ENCODE results near the gene LRMDA.

GRCh38 chr10:76297358-76297757, 865.9 kb downstream of the LRMDA start:
- TF ChIP-seq MAX (IDR thresholded peaks at IDR 0.05) (no peak), EZH2phosphoT487 (IDR thresholded peaks at IDR 0.05; ENCODE audit: borderline replicate concordance) (no peak), CTCF (IDR thresholded peaks at IDR 0.05 in 2 of 3, conservative IDR thresholded peaks at IDR 0.05 in 1 of 3; ENCODE audit: borderline replicate concordance in 1 of 3, insufficient read depth in 1 of 3, low read depth in 2 of 3, low read length in 2 of 3) (no peak), EZH2 (IDR thresholded peaks at IDR 0.05) (no peak), EGR1 (IDR thresholded peaks at IDR 0.05; ENCODE audit: low read depth) (no peak), YY1 (IDR thresholded peaks at IDR 0.05; ENCODE audit: extremely low read depth, insufficient replicate concordance, low read depth, low read length) (no peak), POLR2A (IDR thresholded peaks at IDR 0.05; ENCODE audit: borderline replicate concordance, extremely low read depth, insufficient read depth, insufficient read length) (no peak)

Data from HCT116 (cell line).